ENCODE results near the gene TMA7.

The TMA7 gene

GRCh38 chr3:48403533-48404439, 36.3 kb upstream of the TMA7 start:
- Histone ChIP-seq H3K4me1 (ENCODE audit: control insufficient read depth in 1 of 2, insufficient read depth in 1 of 2, low read depth in 1 of 2, low read length in 1 of 2) (peaks cover 12% of the 10 kb centered on the region in 2 experiments), H3K27me3 (no peaks in the 10 kb centered on the region), H3K9me3 (no peaks in the 10 kb centered on the region), H3K27ac (no peak overlapping the region), H3K36me3 (no peaks in the 10 kb centered on the region), H3K4me3 (ENCODE audit: low read depth in 1 of 2, low read length in 1 of 2) (no peak overlapping the region)
- no peak for TF ChIP-seq CTCF (IDR thresholded peaks at IDR 0.05)

- peaks cover 3% of the 10 kb centered on the region in 2 experiments for H3K4me1 ChIP-seq (ENCODE audit: control insufficient read depth in 1 of 2, insufficient read depth in 1 of 2, low read depth in 1 of 2, low read length in 1 of 2)
- H3K36me3 ChIP-seq, result no peaks in the 10 kb centered on the region
- no peak overlapping the region for H3K4me3 ChIP-seq (ENCODE audit: low read depth in 1 of 2, low read length in 1 of 2)
Measured at GRCh38 chr3:48404440-48405342, 35.4 kb upstream of the TMA7 start.

GRCh38 chr3:48405343-48405881, 34.6 kb upstream of the TMA7 start:
- TF ChIP-seq CTCF (IDR thresholded peaks at IDR 0.05), result no peak
- Histone ChIP-seq H3K4me1 (ENCODE audit: control insufficient read depth in 1 of 2, insufficient read depth in 1 of 2, low read depth in 1 of 2, low read length in 1 of 2) (no peaks in the 10 kb centered on the region), H3K27me3 (no peaks in the 10 kb centered on the region), H3K27ac (no peak overlapping the region), H3K36me3 (no peaks in the 10 kb centered on the region), H3K4me3 (ENCODE audit: low read depth in 1 of 2, low read length in 1 of 2) (no peak overlapping the region), H3K9me3 (no peaks in the 10 kb centered on the region)

More at GRCh38 chr3:48404440-48405342, 35.4 kb upstream of the TMA7 start:
- no peaks in the 10 kb centered on the region for H3K27me3 ChIP-seq
- H3K27ac ChIP-seq, result no peak overlapping the region
- TF ChIP-seq CTCF (IDR thresholded peaks at IDR 0.05), result no peak
- H3K9me3 ChIP-seq, result no peaks in the 10 kb centered on the region

GRCh38 chr3:48405971-48406370, 34.1 kb upstream of the TMA7 start:
- H3K4me3 ChIP-seq (ENCODE audit: low read depth in 1 of 2, low read length in 1 of 2), result no peak overlapping the region
- H3K36me3 ChIP-seq, result no peaks in the 10 kb centered on the region
- no peak overlapping the region for H3K27ac ChIP-seq
- no peaks in the 10 kb centered on the region for H3K9me3 ChIP-seq
- no peaks in the 10 kb centered on the region for H3K27me3 ChIP-seq
- no peak for TF ChIP-seq CTCF (IDR thresholded peaks at IDR 0.05)
- no peaks in the 10 kb centered on the region for H3K4me1 ChIP-seq (ENCODE audit: control insufficient read depth in 1 of 2, insufficient read depth in 1 of 2, low read depth in 1 of 2, low read length in 1 of 2)

Data from neutrophil (primary cell).